SK-N-SH (cell line): Measurements from ENCODE around the gene PTPN4. TPM values are rescaled to one million over a fixed set of nuclear protein-coding genes. Genes with fewer than 3 reads are reported as not detected.

Experiments used
- CTCF ChIA-PET: fragments of 300-600, 350-600 bp; formaldehyde crosslinking; extraction: SDS; loops from one replicate; lab custom pipeline; 2021; lab: Yijun Ruan, JAX
- POLR2A ChIA-PET: fragments of 350-600 bp; sonication (Branson Sonifier 250); formaldehyde crosslinking; extraction: SDS; loops from one replicate; lab custom pipeline; 2020; ENCODE audit warnings: antibody characterized with exemption, inconsistent platforms; lab: Yijun Ruan, JAX
- DNase-seq: peaks from one replicate; pipeline ENCODE4 v3.0.0; 2012
- H2AFZ ChIP-seq: fragments of 200-600 bp; sonication (generic); 2 replicates; pipeline ENCODE4 v1.8.1; 2016; ENCODE audit warnings: antibody characterized with exemption, mild to moderate bottlenecking, low read depth
- H3F3A ChIP-seq: fragments of 200-600 bp; sonication (generic); replicated peaks from 2 replicates; pipeline ENCODE3; 2016; ENCODE audit warnings: antibody characterized with exemption, mild to moderate bottlenecking; ENCODE audit not compliant: insufficient read depth
- H3K27ac ChIP-seq, 2 experiments: fragments of 200-500 bp in 1 of 2; fragments of 200-600 bp in 1 of 2; sonication (Bioruptor generic) in 1 of 2; sonication (generic), shearing (Covaris generic) in 1 of 2; 2 replicates each; pipeline versions ENCODE4 v1.5.1 to v1.6.1; 2014 to 2016; ENCODE audit warnings: low read depth in 2 of 2, inconsistent platforms in 1 of 2, low read length in 1 of 2, mild to moderate bottlenecking in 1 of 2, mixed read lengths in 1 of 2
- H3K27me3 ChIP-seq: fragments of 200-600 bp; sonication (generic), shearing (Covaris generic); 2 replicates; pipeline ENCODE4 v1.6.1; 2016; ENCODE audit warnings: mixed run types; ENCODE audit not compliant: insufficient read depth
- H3K36me3 ChIP-seq, 2 experiments: fragments of 200-500 bp in 1 of 2; fragments of 200-600 bp in 1 of 2; sonication (Bioruptor generic) in 1 of 2; sonication (generic) in 1 of 2; replicated peaks in 1 of 2; 2 replicates each; pipeline versions ENCODE3 to v1.5.1; 2014 to 2016; ENCODE audit warnings: low read length in 1 of 2, mild to moderate bottlenecking in 1 of 2; ENCODE audit not compliant: insufficient read depth in 2 of 2, control insufficient read depth in 1 of 2
- H3K4me1 ChIP-seq, 2 experiments: fragments of 200-500 bp in 1 of 2; fragments of 200-600 bp in 1 of 2; sonication (Bioruptor generic) in 1 of 2; sonication (generic), shearing (Covaris generic) in 1 of 2; 2 replicates each; pipeline versions ENCODE4 v1.5.1 to v1.6.1; 2014 to 2016; ENCODE audit warnings: low read depth in 1 of 2, low read length in 1 of 2, mixed run types in 1 of 2; ENCODE audit not compliant: insufficient read depth in 2 of 2, control insufficient read depth in 1 of 2
- H3K4me2 ChIP-seq: fragments of 200-600 bp; sonication (generic), shearing (Covaris generic); 2 replicates; pipeline ENCODE4 v1.6.1; 2017; ENCODE audit warnings: mixed run types
- H3K4me3 ChIP-seq, 2 experiments: fragments of 200-500 bp in 1 of 2; fragments of 200-600 bp in 1 of 2; sonication (Bioruptor generic) in 1 of 2; sonication (generic), shearing (Covaris generic) in 1 of 2; 2 replicates each; pipeline versions ENCODE4 v1.5.1 to v1.8.1; 2014 to 2016; ENCODE audit warnings: low read depth in 2 of 2, inconsistent platforms in 1 of 2, low read length in 1 of 2, mild to moderate bottlenecking in 1 of 2, mixed read lengths in 1 of 2, moderate library complexity in 1 of 2
- H3K79me2 ChIP-seq: fragments of 200-600 bp; sonication (generic); 2 replicates; pipeline ENCODE4 v1.8.1; 2017; ENCODE audit warnings: mild to moderate bottlenecking; ENCODE audit not compliant: insufficient read depth
- H3K9ac ChIP-seq: fragments of 200-600 bp; sonication (generic); 2 replicates; pipeline ENCODE4 v1.6.1; 2017; ENCODE audit warnings: mixed run types
- H3K9me2 ChIP-seq: fragments of 200-600 bp; sonication (generic); 2 replicates; pipeline ENCODE4 v1.6.1; 2017; ENCODE audit warnings: mixed run types
- H3K9me3 ChIP-seq: fragments of 200-600 bp; sonication (generic); 2 replicates; pipeline ENCODE4 v1.6.1; 2017; ENCODE audit warnings: mixed run types, mild to moderate bottlenecking, moderate library complexity
- H4K20me1 ChIP-seq: fragments of 200-600 bp; sonication (generic); 2 replicates; pipeline ENCODE4 v1.6.1; 2017; ENCODE audit warnings: mild to moderate bottlenecking, mixed run types; ENCODE audit not compliant: insufficient read depth
- CHD2 ChIP-seq: fragments of 150-350 bp; IDR thresholded peaks from 2 replicates; pipeline ENCODE4 v1.6.1; 2018; ENCODE audit warnings: low read length; ENCODE audit not compliant: partially characterized antibody
- EP300 ChIP-seq, 2 experiments: IDR thresholded peaks; 2 replicates each; pipeline versions ENCODE4 v1.4.0 to v1.6.1; 2012; ENCODE audit warnings: borderline replicate concordance in 1 of 2, low read depth in 1 of 2, low read length in 1 of 2
- FOSL2 ChIP-seq: IDR thresholded peaks from 2 replicates; pipeline ENCODE4 v1.4.0; 2012; ENCODE audit warnings: low read depth, mild to moderate bottlenecking, moderate library complexity, borderline replicate concordance
- FOXJ3 ChIP-seq: sonication (generic); formaldehyde crosslinking; IDR thresholded peaks from 2 replicates; pipeline ENCODE4 v1.5.1; 2020; ENCODE audit warnings: mild to moderate bottlenecking, missing genetic modification reagents
- FOXM1 ChIP-seq: IDR thresholded peaks from 2 replicates; pipeline ENCODE4 v1.4.0; 2012; ENCODE audit warnings: low read depth, mild to moderate bottlenecking
- GABPA ChIP-seq: IDR thresholded peaks from 2 replicates; pipeline ENCODE4 v1.4.0; 2012; ENCODE audit warnings: low read depth, mild to moderate bottlenecking
- GATA2 ChIP-seq: sonication (generic); formaldehyde crosslinking; IDR thresholded peaks from 2 replicates; pipeline ENCODE4 v1.5.0; 2020; ENCODE audit warnings: mild to moderate bottlenecking, missing genetic modification reagents
- IRF3 ChIP-seq: fragments of 150-350 bp; IDR thresholded peaks from 2 replicates; pipeline ENCODE4 v1.6.1; 2016; ENCODE audit warnings: mild to moderate bottlenecking, low read depth, low read length
- MAX ChIP-seq: IDR thresholded peaks from 2 replicates; pipeline ENCODE4 v1.4.0; 2012; ENCODE audit warnings: low read depth
- NFIC ChIP-seq: IDR thresholded peaks from 2 replicates; pipeline ENCODE4 v1.4.0; 2012; ENCODE audit warnings: borderline replicate concordance
- NRF1 ChIP-seq: IDR thresholded peaks from 2 replicates; pipeline ENCODE4 v1.6.1; 2012; ENCODE audit warnings: low read depth, mild to moderate bottlenecking, low read length
- PBX3 ChIP-seq: IDR thresholded peaks from 2 replicates; pipeline ENCODE4; 2012
- POLR2AphosphoS5 ChIP-seq: IDR thresholded peaks from 2 replicates; pipeline ENCODE4 v1.6.1; 2012; ENCODE audit warnings: low read depth, low read length
- RAD21 ChIP-seq: IDR thresholded peaks from 2 replicates; pipeline ENCODE4 v1.6.1; 2012; ENCODE audit warnings: mild to moderate bottlenecking, low read length
- RCOR1 ChIP-seq: fragments of 150-350 bp; IDR thresholded peaks from 2 replicates; pipeline ENCODE4 v1.6.1; 2017; ENCODE audit warnings: antibody characterized with exemption, low read length
- REST ChIP-seq: IDR thresholded peaks from 2 replicates; pipeline ENCODE4 v1.6.1; 2012; ENCODE audit warnings: mild to moderate bottlenecking, low read depth, low read length, moderate library complexity
- RFX5 ChIP-seq: IDR thresholded peaks from 2 replicates; pipeline ENCODE4 v1.6.1; 2012; ENCODE audit warnings: mild to moderate bottlenecking, improper control_type of control experiment, low read length
- RXRA ChIP-seq: IDR thresholded peaks from 2 replicates; pipeline ENCODE4 v1.4.0; 2012; ENCODE audit warnings: low read depth, mild to moderate bottlenecking, borderline replicate concordance
- SIN3A ChIP-seq: IDR thresholded peaks from 2 replicates; pipeline ENCODE4 v1.6.1; 2012; ENCODE audit warnings: low read depth, mild to moderate bottlenecking, low read length, moderate library complexity, borderline replicate concordance
- SMC3 ChIP-seq: IDR thresholded peaks from 2 replicates; pipeline ENCODE4 v1.6.1; 2012; ENCODE audit warnings: low read depth, low read length, improper control_type of control experiment
- TCF12 ChIP-seq: IDR thresholded peaks from 2 replicates; pipeline ENCODE4 v1.4.0; 2012
- TEAD4 ChIP-seq: IDR thresholded peaks from 2 replicates; pipeline ENCODE4 v1.4.0; 2012; ENCODE audit warnings: mild to moderate bottlenecking, borderline replicate concordance; ENCODE audit not compliant: insufficient read depth
- USF1 ChIP-seq: IDR thresholded peaks from 2 replicates; pipeline ENCODE4 v1.4.0; 2012; ENCODE audit warnings: low read depth, borderline replicate concordance
- YY1 ChIP-seq: IDR thresholded peaks from 2 replicates; pipeline ENCODE4 v1.4.0; 2012; ENCODE audit warnings: low read depth, mild to moderate bottlenecking
- WGBS: methylation state at CpG from one replicate; pipeline ENCODE4 v1.1.6; 2017; ENCODE audit warnings: low lambda C conversion rate; 5-methylcytosine and 5-hydroxymethylcytosine counted together
- polyA plus RNA-seq, 3 experiments: library from polyadenylated mRNA; depleted of rRNA; stranded (reverse); fragments of >200 nt; gene quantifications; 2 replicates each; pipeline ENCODE4 v1.2.3, GENCODE V29; 2012

Gene PTPN4
- polyA plus RNA-seq, 1 of the 3 experiments (the other 2 are of a cell fraction) = 6.2 TPM

GRCh38 chr2:120012771-120013596 lies 253.3 kb downstream of the PTPN4 start, which contains the start of gene EPB41L5:
Gene EPB41L5 (plus strand): TSS chr2:120013077. CDS start chr2:120019085, 6,008 bp downstream.
- 0 out of 2 replicates have a peak, but pooled peaks cover 4% of the 10 kb centered on the region for H4K20me1 ChIP-seq
- H3K27me3 ChIP-seq = no peaks in the 10 kb centered on the region
- peak within 1 kb of the TSS; percentile 79 for H3K4me2 ChIP-seq
- WGBS = under 1% methylated on average over 12 of the region's 104 CpGs
- H3F3A ChIP-seq = peaks cover 3% of the 10 kb centered on the region
- H3K4me3 ChIP-seq = peak within 1 kb of the TSS; percentile 78 to 90
- peak within 1 kb of the TSS; percentile 65 to 71; a peak in 3 of 4 replicates for H3K27ac ChIP-seq
- peak; percentile 96 for DNase-seq
- H3K36me3 ChIP-seq = no peaks in the 10 kb centered on the region
- no peaks in the 10 kb centered on the region for H3K9me2 ChIP-seq
- peaks cover 6 to 13% of the 10 kb centered on the region in 2 experiments; a peak in 3 of 4 replicates for H3K4me1 ChIP-seq
- H3K79me2 ChIP-seq = peaks cover 19% of the 10 kb centered on the region
- ChIA-PET POLR2A (interaction anchor here (0.5 to 1.2 kb wide), 4 partner anchors 9 to 253 kb away, joined by 3 to 6 read pairs (median 3); partner anchors contain the start of gene PTPN4), CTCF (interaction anchor here (1.3 kb wide), 1 partner anchor 260 kb away, joined by 3 read pairs; no protein-coding TSS in a partner anchor)
- H3K9ac ChIP-seq = peak within 1 kb of the TSS; percentile 86
- peak within 1 kb of the TSS; percentile 94 for H2AFZ ChIP-seq
- no peaks in the 10 kb centered on the region for H3K9me3 ChIP-seq
- TF ChIP-seq IRF3 (no peak), EP300 (IDR thresholded peaks at IDR 0.05; ENCODE audit: borderline replicate concordance in 1 of 2, low read depth in 1 of 2, low read length in 1 of 2) (peak in 1 of 2 experiments; percentile 46; a peak in 1 of 4 replicates), FOXM1 (no peak), FOSL2 (0 out of 2 replicates have a peak, but pooled peaks have one; percentile 14), TEAD4 (0 out of 2 replicates have a peak, but pooled peaks have one; percentile 16), NRF1 (no peak), SMC3 (no peak), POLR2AphosphoS5 (peak; percentile 78), RAD21 (no peak), GATA2 (CRISPR knock-in tag) (no peak), RXRA (no peak), PBX3 (peak; percentile 50), FOXJ3 (CRISPR knock-in tag) (no peak), SIN3A (peak; percentile 71; the same call in 1 of the 2 replicates), USF1 (peak; percentile 28; the same call in 1 of the 2 replicates), RFX5 (no peak), CHD2 (peak; percentile 40), TCF12 (0 out of 2 replicates have a peak, but pooled peaks have one; percentile 16), YY1 (peak; percentile 53; the same call in 1 of the 2 replicates), NFIC (peak; percentile 18; the same call in 1 of the 2 replicates), MAX (peak; percentile 93), REST (0 out of 2 replicates have a peak, but pooled peaks have one; percentile 36), RCOR1 (0 out of 2 replicates have a peak, but pooled peaks have one; percentile 12), GABPA (no peak; the same call in 1 of the 2 replicates)
